Stimulated activated naive B cell treated with anti-CD40 and anti-IgM and Interleukin-4, amounts not matched to agents 10 μg/mL and 1 μg/mL and 100 μg/mL, for 72 hours (primary cell): Measurements from ENCODE around the gene SLC16A7.

Source experiments
- ATAC-seq, 2 donors: fragments of 150-1000 bp; cut with Tn5 transposase; replicated peaks; 2 replicates each; pipeline ENCODE4 v1.10.0; 2021; ENCODE audit warnings: moderate library complexity in 1 of 2
- DNase-seq: peaks from one replicate; pipeline ENCODE4 v3.0.0; 2021
- H3K27ac Mint-ChIP-seq: one replicate; pipeline ENCODE4 v1.8.0; 2022; ENCODE audit warnings: mild to moderate bottlenecking, mixed read lengths
- H3K27me3 Mint-ChIP-seq, 2 donors: one replicate each; pipeline ENCODE4 v1.8.0; 2022; ENCODE audit warnings: mixed read lengths in 2 of 2
- H3K36me3 Mint-ChIP-seq, 2 donors: one replicate each; pipeline ENCODE4 v1.8.0; 2022; ENCODE audit warnings: mixed read lengths in 2 of 2, mild to moderate bottlenecking in 1 of 2
- H3K4me1 Mint-ChIP-seq, 2 donors: one replicate each; pipeline ENCODE4 v1.8.0; 2022; ENCODE audit warnings: mixed read lengths in 2 of 2, mild to moderate bottlenecking in 1 of 2
- H3K4me3 Mint-ChIP-seq, 2 donors: one replicate each; pipeline ENCODE4 v1.8.0; 2022; ENCODE audit warnings: mild to moderate bottlenecking in 2 of 2, mixed read lengths in 2 of 2, moderate library complexity in 1 of 2
- H3K9me3 Mint-ChIP-seq, 2 donors: one replicate each; pipeline ENCODE4 v1.8.0; 2022; ENCODE audit warnings: mixed read lengths in 2 of 2, mild to moderate bottlenecking in 1 of 2

SLC16A7 gene

GRCh38 chr12:59834659-59835474 lies 239.0 kb downstream of the SLC16A7 start:
- Mint-ChIP-seq H3K4me3 (no peak overlapping the region), H3K27ac (no peak overlapping the region), H3K4me1 (no peaks in the 10 kb centered on the region), H3K27me3 (peaks cover 5 to 16% of the 10 kb centered on the region in 2 donors), H3K9me3 (no peaks in the 10 kb centered on the region), H3K36me3 (no peaks in the 10 kb centered on the region)
- ATAC-seq (peak in 1 of 2 donors; percentile 48), DNase-seq (no peak)
